GM21825 (cell line): Measurements from ENCODE around the gene CAPZB.

Experiments
- ATAC-seq: cut with Tn5 transposase; IDR thresholded peaks from one replicate; pipeline ENCODE4 v1.9.1; 2021; ENCODE audit warnings: mild to moderate bottlenecking, moderate library complexity; ENCODE audit not compliant: unreplicated experiment

CAPZB gene

GRCh38 chr1:19390901-19391595 lies 94.3 kb downstream of the CAPZB start:
- peak; percentile 47 for ATAC-seq

GRCh38 chr1:19390166-19390850 lies 95.0 kb downstream of the CAPZB start:
- no peak for ATAC-seq

GRCh38 chr1:19388980-19389379 lies 96.4 kb downstream of the CAPZB start:
- ATAC-seq = no peak

- ATAC-seq = no peak
Measured at GRCh38 chr1:19387045-19387467, 98.3 kb downstream of the CAPZB start.

- no peak for ATAC-seq
Measured at GRCh38 chr1:19385869-19386591, 99.3 kb downstream of the CAPZB start.

GRCh38 chr1:19385221-19385620 lies 100.1 kb downstream of the CAPZB start:
- ATAC-seq = no peak

- no peak for ATAC-seq
Measured at GRCh38 chr1:19384772-19385187, 100.6 kb downstream of the CAPZB start.

- no peak for ATAC-seq
Measured at GRCh38 chr1:19384113-19384512, 101.2 kb downstream of the CAPZB start.

GRCh38 chr1:19382222-19382621 lies 103.1 kb downstream of the CAPZB start:
- ATAC-seq = no peak

GRCh38 chr1:19381261-19381660 lies 104.1 kb downstream of the CAPZB start:
- ATAC-seq = no peak

GRCh38 chr1:19377812-19378718 lies 107.3 kb downstream of the CAPZB start:
- no peak for ATAC-seq

GRCh38 chr1:19376428-19377372 lies 108.6 kb downstream of the CAPZB start:
- ATAC-seq = no peak

GRCh38 chr1:19375631-19376400 lies 109.5 kb downstream of the CAPZB start:
- no peak for ATAC-seq

GRCh38 chr1:19374926-19375325 lies 110.4 kb downstream of the CAPZB start:
- no peak for ATAC-seq

GRCh38 chr1:19374083-19374801 lies 111.1 kb downstream of the CAPZB start:
- no peak for ATAC-seq

- no peak for ATAC-seq
Measured at GRCh38 chr1:19373211-19374082, 111.9 kb downstream of the CAPZB start.

GRCh38 chr1:19372602-19373001 lies 112.7 kb downstream of the CAPZB start:
- ATAC-seq = no peak
